K562 (cell line): ENCODE data around the gene BCAS3. TPM values are rescaled to one million over a fixed set of nuclear protein-coding genes. Genes with fewer than 3 reads are reported as not detected.
"Not testable (repeated sequence)": the region's sequence is repeated elsewhere in the genome, so short reads cannot be mapped to it uniquely, and the experiment has no call there.

Experiments
- ATAC-seq: fragments of 200-7000 bp; cut with Tn5 transposase; 3 replicates; pipeline ENCODE4 v1.9.1; 2020; ENCODE audit warnings: moderate library complexity
- BruUV-seq: library from RNA; stranded (reverse); fragments of 400-500 nt; replicated peaks from 2 replicates; lab custom pipeline; 2021; lab: Mats Ljungman, UMichigan
- CTCF ChIA-PET: fragments of 300-600 bp; formaldehyde crosslinking; extraction: SDS; loops from one replicate; lab custom pipeline; 2021; ENCODE audit warnings: low intra/inter-chr PET ratio; lab: Yijun Ruan, JAX
- POLR2A ChIA-PET: fragments of 300-600, 350-650 bp; sonication (Branson Sonifier 250); formaldehyde crosslinking; extraction: SDS; loops from one replicate; lab custom pipeline; 2021; ENCODE audit warnings: antibody characterized with exemption, inconsistent platforms; lab: Yijun Ruan, JAX
- DNase-seq, 4 experiments: peaks; one replicate each; pipeline versions ENCODE4 v3.0.0 to v3.0.0-alpha.2; 2011 to 2018; ENCODE audit warnings: low spot score in 3 of 4, mixed read lengths in 3 of 4; ENCODE audit errors: extremely low read depth in 1 of 4
- FAIRE-seq: peaks from 2 replicates; lab custom pipeline; 2011; peaks lifted over from hg19 to GRCh38; lab: Jason Lieb, UNC
- H2AFZ ChIP-seq: 2 replicates; pipeline ENCODE4 v1.6.0; 2011; ENCODE audit warnings: low read depth, low read length, control low read depth, inconsistent platforms
- H3K27ac ChIP-seq: fragments of 200-600 bp; 3 replicates; pipeline ENCODE4 v1.8.0; 2011; ENCODE audit warnings: low read depth, mild to moderate bottlenecking, control low read depth, inconsistent platforms, low read length, moderate library complexity, mixed read lengths; ENCODE audit errors: extremely low read depth
- H3K27me3 ChIP-seq, 2 experiments: fragments of 300-600 bp in 1 of 2; 2 replicates in 1 of 2; 3 replicates in 1 of 2; pipeline versions ENCODE4 v1.6.0 to v1.8.0; 2011; ENCODE audit warnings: inconsistent platforms in 2 of 2, low read length in 2 of 2, mild to moderate bottlenecking in 1 of 2, mixed read lengths in 1 of 2, moderate library complexity in 1 of 2; ENCODE audit not compliant: control insufficient read depth in 2 of 2, insufficient read depth in 2 of 2
- H3K36me3 ChIP-seq: fragments of 300-600 bp; 3 replicates; pipeline ENCODE4 v1.8.0; 2011; ENCODE audit warnings: mild to moderate bottlenecking, low read length, inconsistent platforms; ENCODE audit not compliant: control insufficient read depth, insufficient read depth
- H3K4me1 ChIP-seq, 2 experiments: fragments of 200-600 bp in 1 of 2; replicated peaks in 1 of 2; 2 replicates in 1 of 2; 3 replicates in 1 of 2; pipeline versions ENCODE4 v1.5.1 to v1.8.0; 2011; ENCODE audit warnings: inconsistent platforms in 2 of 2, low read length in 2 of 2, mild to moderate bottlenecking in 1 of 2, mixed read lengths in 1 of 2, moderate library complexity in 1 of 2; ENCODE audit not compliant: control insufficient read depth in 2 of 2, insufficient read depth in 2 of 2
- H3K4me2 ChIP-seq: 2 replicates; pipeline ENCODE4 v1.6.1; 2011; ENCODE audit warnings: low read length, control low read depth, inconsistent platforms, mixed read lengths; ENCODE audit not compliant: insufficient read depth
- H3K4me3 ChIP-seq: fragments of 200-600 bp; sonication (generic), shearing (Covaris generic); 2 replicates; pipeline ENCODE4 v1.5.1; 2016; ENCODE audit warnings: control low read depth, inconsistent platforms
- H3K79me2 ChIP-seq: fragments of 200-600 bp; 3 replicates; pipeline ENCODE4 v1.8.0; 2011; ENCODE audit warnings: low read length, inconsistent platforms; ENCODE audit not compliant: control insufficient read depth, insufficient read depth
- H3K9ac ChIP-seq, 2 experiments: 2 replicates each; pipeline versions ENCODE4 v1.6.0 to v1.6.1; 2011; ENCODE audit warnings: low read depth in 2 of 2, low read length in 2 of 2, control low read depth in 1 of 2, inconsistent platforms in 1 of 2, mild to moderate bottlenecking in 1 of 2, mixed read lengths in 1 of 2; ENCODE audit not compliant: insufficient read depth in 1 of 2
- H3K9me1 ChIP-seq: one replicate; pipeline ENCODE4 v1.6.0; 2011; ENCODE audit warnings: inconsistent platforms, mild to moderate bottlenecking, low read length, moderate library complexity; ENCODE audit not compliant: control insufficient read depth, insufficient read depth
- H3K9me3 ChIP-seq: replicated peaks from 2 replicates; pipeline ENCODE4 v1.5.1; 2011; ENCODE audit warnings: low read depth, low read length, inconsistent platforms; ENCODE audit not compliant: control insufficient read depth, insufficient read depth
- H4K20me1 ChIP-seq: replicated peaks from 2 replicates; pipeline ENCODE4 v1.6.1; 2011; ENCODE audit warnings: low read length, inconsistent platforms, mixed read lengths; ENCODE audit not compliant: control insufficient read depth, insufficient read depth
- ZBTB11 ChIP-seq, 3 experiments: fragments of 200-800 bp in 1 of 3; fragments of 250-450 bp in 1 of 3; fragments of 450-650 bp in 1 of 3; sonication (Bioruptor Pico) in 1 of 3; sonication (Bioruptor generic) in 1 of 3; formaldehyde crosslinking in 1 of 3; IDR thresholded peaks; 2 replicates each; pipeline versions ENCODE4 v1.6.1 to v1.8.0; 2016 to 2022; ENCODE audit warnings: mild to moderate bottlenecking in 2 of 3, missing genetic modification characterization in 2 of 3, missing compliant biosample characterization in 1 of 3, moderate library complexity in 1 of 3
- ZNF316 ChIP-seq: fragments of 450-650 bp; IDR thresholded peaks from 2 replicates; pipeline ENCODE4 v1.6.1; 2016
- WGBS: fragments of 100-300 bp; shearing (Covaris generic); methylation state at CpG from one replicate; pipeline ENCODE4 v1.1.6; 2016; ENCODE audit warnings: low coverage, mixed read lengths; ENCODE audit not compliant: insufficient coverage; ENCODE audit errors: missing lambda C conversion rate; 5-methylcytosine and 5-hydroxymethylcytosine counted together
- in situ Hi-C: fragments of 300-500 bp; cut with MboI; formaldehyde crosslinking; loops from 4 replicates; pipeline ENCODE4 v1.15.0; 2018; ENCODE audit warnings: inconsistent platforms, mixed read lengths
- intact Hi-C: fragments of 100-400 bp; cut with micrococcal nuclease; formaldehyde crosslinking; loops from 2 replicates; pipeline ENCODE4 v1.14.2; 2022
- polyA plus RNA-seq, 8 experiments: library from polyadenylated mRNA; depleted of rRNA in 4 of 8; stranded (reverse) in 5 of 8; unstranded in 3 of 8; fragments of >200 nt; fragmentation: Nextera tagmentation in 2 of 8; fragmentation: Illumina TruSeq in 1 of 8; extraction: Ambion mirVana in 2 of 8; extraction: Trizol in 1 of 8; gene quantifications; 2 replicates each; pipeline versions ENCODE4 v1.2.1 to v1.2.3, GENCODE V29; 2011 to 2014; ENCODE audit warnings: inconsistent platforms in 1 of 8, missing spikeins in 1 of 8
- total RNA-seq, 7 experiments: library from RNA; depleted of rRNA in 6 of 7; stranded (reverse); fragments of >200 nt in 6 of 7; fragmentation: Illumina TruSeq in 2 of 7; extraction: Trizol in 2 of 7; gene quantifications; 2 replicates each; pipeline versions ENCODE4 v1.2.1 to v1.2.3, GENCODE V29; 2011 to 2021; ENCODE audit warnings: low replicate concordance in 1 of 7

The BCAS3 gene
- total and polyA plus RNA-seq, 9 of the 15 experiments (the other 6 are each of a cell fraction or from before 2014, with no cell fraction given), result 1.9 to 5.5 (median 3.5) TPM

DNA sequence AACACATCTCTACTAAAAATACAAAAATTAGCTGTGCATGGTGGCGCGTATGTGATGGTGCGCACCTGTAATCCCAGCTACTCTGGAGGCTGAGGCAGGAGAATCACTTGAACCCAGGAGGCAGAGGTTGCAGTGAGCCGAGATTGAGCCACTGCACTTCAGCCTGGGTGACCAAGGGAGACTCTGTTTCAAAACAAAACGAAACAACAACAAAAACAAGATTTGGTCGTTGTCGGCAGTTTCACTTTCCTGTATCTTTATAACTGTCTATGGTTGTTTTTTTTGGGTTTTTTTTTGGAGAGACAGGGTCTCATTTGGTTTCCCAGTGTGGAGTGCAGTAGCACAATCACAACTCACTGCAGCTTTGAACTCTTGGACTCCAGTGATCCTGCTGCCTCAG, 8.9 kb upstream of the BCAS3 start:
- POLR2A ChIA-PET, result interaction anchor here (0.7 to 2.0 kb wide), 2 partner anchors 9 to 66 kb away, joined by 3 to 6 read pairs; partner anchors contain the start of gene BCAS3
- ATAC-seq, H3K9me3 ChIP-seq, CTCF ChIA-PET, DNase-seq, H3K27ac ChIP-seq, BruUV-seq, H3K4me1 ChIP-seq, H3K9me1 ChIP-seq, intact Hi-C loops, H3K4me2 ChIP-seq, H3K79me2 ChIP-seq, H4K20me1 ChIP-seq, in situ Hi-C loops, H3K4me3 ChIP-seq, H3K27me3 ChIP-seq, H3K36me3 ChIP-seq, FAIRE-seq, H2AFZ ChIP-seq: not testable (repeated sequence)
- peak overlapping the region in 1 of 2 experiments; percentile 45; a peak in 1 of 4 replicates for H3K9ac ChIP-seq
- WGBS, result 72% methylated on average over 4 of the region's 7 CpGs
- TF ChIP-seq ZNF316 (0 out of 2 replicates have a peak, but pooled peaks have one; percentile 4), ZBTB11 (CRISPR knock-in tag; IDR thresholded peaks at IDR 0.05) (peak in 1 of 3 experiments; percentile 62; a peak in 1 of 6 replicates)
